Astrocyte of the spinal cord (primary cell): ENCODE results near the gene MRI1.

Source experiments
- DNase-seq: peaks from one replicate; pipeline ENCODE4 v3.0.0; 2011; ENCODE audit warnings: low read depth, low spot score
- H3K4me3 ChIP-seq: 2 replicates; pipeline ENCODE4 v1.5.1; 2011; ENCODE audit warnings: low read depth, mild to moderate bottlenecking, low read length, moderate library complexity
- CTCF ChIP-seq: IDR thresholded peaks from 2 replicates; pipeline ENCODE4 v1.5.1; 2012; ENCODE audit warnings: low read depth, mild to moderate bottlenecking, low read length, inconsistent platforms
- in situ Hi-C: cut with HindIII; loops from 2 replicates; pipeline ENCODE4 v1.10.0; 2017; ENCODE audit warnings: low sequenced_read_pairs

The MRI1 gene

GRCh38 chr19:13817615-13818371 is 53.5 kb downstream of the MRI1 start:
- H3K4me3 ChIP-seq = no peak overlapping the region
- in situ Hi-C loops = no loop called here
- no peak for DNase-seq
- no peak for TF ChIP-seq CTCF

GRCh38 chr19:13819238-13819637 is 54.9 kb downstream of the MRI1 start:
- no peak overlapping the region for H3K4me3 ChIP-seq
- in situ Hi-C loops = no loop called here
- DNase-seq = no peak
- TF ChIP-seq CTCF = no peak

- H3K4me3 ChIP-seq = no peak overlapping the region
- in situ Hi-C loops = no loop called here
- no peak for DNase-seq
- TF ChIP-seq CTCF = no peak
These were observed 57.0 kb downstream of the MRI1 start for GRCh38 chr19:13821292-13821691.

GRCh38 chr19:13823256-13823655 is 58.9 kb downstream of the MRI1 start:
- in situ Hi-C loops = no loop called here
- DNase-seq = no peak
- no peak overlapping the region for H3K4me3 ChIP-seq
- TF ChIP-seq CTCF = no peak
